NCI-H69 (cell line): ENCODE measurements around the gene TRAF6.

Experiments used
- DNase-seq: peaks from one replicate; lab custom pipeline; 2025; lab: John Stamatoyannopoulos, UW

TRAF6 gene

GRCh38 chr11:36458129-36458915 lies 51.8 kb downstream of the TRAF6 start:
- DNase-seq = no peak

- no peak for DNase-seq
These were observed 53.9 kb downstream of the TRAF6 start for GRCh38 chr11:36456156-36456555.

GRCh38 chr11:36455658-36456111 lies 54.4 kb downstream of the TRAF6 start:
- peak; percentile 85 for DNase-seq

GRCh38 chr11:36454941-36455631 lies 55.0 kb downstream of the TRAF6 start:
- DNase-seq = peak; percentile 94

GRCh38 chr11:36454551-36454940 lies 55.5 kb downstream of the TRAF6 start:
- no peak for DNase-seq

GRCh38 chr11:36453678-36454077 lies 56.4 kb downstream of the TRAF6 start:
- peak; percentile 48 for DNase-seq

- peak; percentile 44 for DNase-seq
These were observed 57.1 kb downstream of the TRAF6 start for GRCh38 chr11:36452961-36453360.

- no peak for DNase-seq
These were observed 57.7 kb downstream of the TRAF6 start for GRCh38 chr11:36452236-36452940.

GRCh38 chr11:36451681-36452080 lies 58.4 kb downstream of the TRAF6 start:
- DNase-seq = no peak

- DNase-seq = no peak
These were observed 59.0 kb downstream of the TRAF6 start for GRCh38 chr11:36451045-36451444.

GRCh38 chr11:36450110-36450572 lies 59.9 kb downstream of the TRAF6 start:
- peak; percentile 53 for DNase-seq

GRCh38 chr11:36449561-36450096 lies 60.4 kb downstream of the TRAF6 start:
- no peak for DNase-seq

- DNase-seq = peak; percentile 87
These were observed 62.1 kb downstream of the TRAF6 start for GRCh38 chr11:36447947-36448346.

GRCh38 chr11:36447514-36447913 lies 62.6 kb downstream of the TRAF6 start:
- peak; percentile 55 for DNase-seq

GRCh38 chr11:36446135-36446534 lies 63.9 kb downstream of the TRAF6 start:
- no peak for DNase-seq

GRCh38 chr11:36443661-36444060 lies 66.4 kb downstream of the TRAF6 start:
- DNase-seq = no peak

- no peak for DNase-seq
These were observed 68.4 kb downstream of the TRAF6 start for GRCh38 chr11:36441610-36442208.

GRCh38 chr11:36438126-36438525 lies 71.9 kb downstream of the TRAF6 start:
- DNase-seq = no peak

GRCh38 chr11:36437413-36437812 lies 72.7 kb downstream of the TRAF6 start:
- DNase-seq = no peak
